Mesodermal cell (in vitro differentiated cells): ENCODE results near the gene DACH1.
"Not testable (repeated sequence)": the region's sequence is repeated elsewhere in the genome, so short reads cannot be mapped to it uniquely, and the experiment has no call there.

Source experiments
- H3K27ac ChIP-seq: 2 replicates; pipeline ENCODE4 v1.7.0; 2013; ENCODE audit warnings: mild to moderate bottlenecking, low read depth, low read length, moderate library complexity; ENCODE audit not compliant: severe bottlenecking
- H3K36me3 ChIP-seq: 2 replicates; pipeline ENCODE4 v1.7.1; 2013; ENCODE audit warnings: mild to moderate bottlenecking, low read length, moderate library complexity; ENCODE audit not compliant: control insufficient read depth, insufficient read depth
- H3K4me1 ChIP-seq: one replicate; pipeline ENCODE4 v1.7.1; 2013; ENCODE audit warnings: mild to moderate bottlenecking, low read length; ENCODE audit not compliant: insufficient read depth, control insufficient read depth, poor library complexity, severe bottlenecking
- H3K4me3 ChIP-seq: 2 replicates; pipeline ENCODE4 v1.7.0; 2013; ENCODE audit warnings: low read length, control low read depth, mild to moderate bottlenecking; ENCODE audit not compliant: insufficient read depth, poor library complexity, severe bottlenecking; ENCODE audit errors: extremely low read depth
- H3K9me3 ChIP-seq: 2 replicates; pipeline ENCODE4 v1.7.1; 2013; ENCODE audit warnings: mild to moderate bottlenecking, low read length, moderate library complexity; ENCODE audit not compliant: control insufficient read depth
- WGBS, 2 experiments: methylation state at CpG; one replicate each; pipeline ENCODE4 v1.1.5; 2013; ENCODE audit warnings: missing lambda C conversion rate in 2 of 2; ENCODE audit not compliant: insufficient coverage in 2 of 2; 5-methylcytosine and 5-hydroxymethylcytosine counted together

Gene DACH1

GRCh38 chr13:71778998-71779397, 88.0 kb downstream of the DACH1 start:
- no CpG with 5 or more reads among the region's 11 CpGs for WGBS, 2 experiments
- H3K9me3 ChIP-seq, H3K4me1 ChIP-seq, H3K4me3 ChIP-seq, H3K36me3 ChIP-seq, H3K27ac ChIP-seq: not testable (repeated sequence)

GRCh38 chr13:71775966-71776365, 91.0 kb downstream of the DACH1 start:
- H3K36me3 ChIP-seq: no peaks in the 10 kb centered on the region
- H3K9me3 ChIP-seq: no peaks in the 10 kb centered on the region
- H3K4me3 ChIP-seq: no peak overlapping the region
- no peak overlapping the region for H3K27ac ChIP-seq
- H3K4me1 ChIP-seq: no peaks in the 10 kb centered on the region
- WGBS, 2 experiments: no CpG with 5 or more reads among the region's 1 CpG

- 77 to 100% methylated on average over 2 of the region's 4 CpGs for WGBS, 2 experiments
- H3K27ac ChIP-seq: no peak overlapping the region
- H3K4me3 ChIP-seq: no peak overlapping the region
- no peaks in the 10 kb centered on the region for H3K9me3 ChIP-seq
- no peaks in the 10 kb centered on the region for H3K4me1 ChIP-seq
- no peaks in the 10 kb centered on the region for H3K36me3 ChIP-seq
These were observed 92.1 kb downstream of the DACH1 start for GRCh38 chr13:71774863-71775262.

GRCh38 chr13:71773531-71773930, 93.5 kb downstream of the DACH1 start:
- H3K9me3 ChIP-seq: no peaks in the 10 kb centered on the region
- H3K36me3 ChIP-seq: no peaks in the 10 kb centered on the region
- H3K27ac ChIP-seq: no peak overlapping the region
- no peaks in the 10 kb centered on the region for H3K4me1 ChIP-seq
- no peak overlapping the region for H3K4me3 ChIP-seq
- no CpG with 5 or more reads among the region's 4 CpGs for WGBS, 2 experiments

- H3K9me3 ChIP-seq: no peaks in the 10 kb centered on the region
- WGBS, 2 experiments: 80% methylated on average over 1 of the region's 1 CpG
- H3K27ac ChIP-seq: no peak overlapping the region
- no peak overlapping the region for H3K4me3 ChIP-seq
- H3K36me3 ChIP-seq: no peaks in the 10 kb centered on the region
- no peaks in the 10 kb centered on the region for H3K4me1 ChIP-seq
These were observed 94.6 kb downstream of the DACH1 start for GRCh38 chr13:71772361-71772760.

GRCh38 chr13:71771144-71771543, 95.9 kb downstream of the DACH1 start:
- Histone ChIP-seq H3K4me3 (no peak overlapping the region), H3K36me3 (no peaks in the 10 kb centered on the region), H3K9me3 (no peaks in the 10 kb centered on the region), H3K4me1 (no peaks in the 10 kb centered on the region), H3K27ac (no peak overlapping the region)
- 100% methylated on average over 2 of the region's 2 CpGs; no CpG with 5 or more reads in 1 of the 2 experiments for WGBS, 2 experiments

GRCh38 chr13:71770710-71771109, 96.3 kb downstream of the DACH1 start:
- Histone ChIP-seq H3K27ac (no peak overlapping the region), H3K4me1 (no peaks in the 10 kb centered on the region), H3K9me3 (no peaks in the 10 kb centered on the region), H3K4me3 (no peak overlapping the region), H3K36me3 (no peaks in the 10 kb centered on the region)

GRCh38 chr13:71768881-71769280, 98.1 kb downstream of the DACH1 start:
- Histone ChIP-seq H3K4me1 (no peaks in the 10 kb centered on the region), H3K4me3 (no peak overlapping the region)

GRCh38 chr13:71759651-71760511, 107.1 kb downstream of the DACH1 start:
- Histone ChIP-seq H3K4me3 (no peak overlapping the region), H3K9me3 (no peaks in the 10 kb centered on the region), H3K27ac (peak overlapping the region; percentile 46), H3K4me1 (peaks cover 14% of the 10 kb centered on the region), H3K36me3 (no peaks in the 10 kb centered on the region)
- whole genome bisulfite sequencing, 2 experiments: 42 to 53% methylated on average over 3 to 6 of the region's 10 CpGs

More at GRCh38 chr13:71768881-71769280, 98.1 kb downstream of the DACH1 start:
- Histone ChIP-seq H3K36me3 (no peaks in the 10 kb centered on the region), H3K9me3 (no peaks in the 10 kb centered on the region), H3K27ac (no peak overlapping the region)

GRCh38 chr13:71758828-71759227, 108.2 kb downstream of the DACH1 start:
- 0% methylated on average over 1 of the region's 2 CpGs; no CpG with 5 or more reads in 1 of the 2 experiments for whole genome bisulfite sequencing, 2 experiments
- Histone ChIP-seq H3K4me1 (peaks cover 14% of the 10 kb centered on the region), H3K27ac (peak overlapping the region; percentile 46), H3K36me3 (no peaks in the 10 kb centered on the region), H3K9me3 (no peaks in the 10 kb centered on the region), H3K4me3 (no peak overlapping the region)

GRCh38 chr13:71754407-71754974, 112.5 kb downstream of the DACH1 start:
- Histone ChIP-seq H3K4me3 (no peak overlapping the region), H3K9me3 (no peaks in the 10 kb centered on the region), H3K27ac (no peak overlapping the region), H3K36me3 (no peaks in the 10 kb centered on the region), H3K4me1 (peaks cover 12% of the 10 kb centered on the region)
- WGBS, 2 experiments: 67% methylated on average over 1 of the region's 7 CpGs; no CpG with 5 or more reads in 1 of the 2 experiments
